Measurements from ENCODE around the gene BCL11B.

GRCh38 chr14:99183716-99184115 is 88.3 kb downstream of the BCL11B start:
- TF ChIP-seq, protein P1, sequence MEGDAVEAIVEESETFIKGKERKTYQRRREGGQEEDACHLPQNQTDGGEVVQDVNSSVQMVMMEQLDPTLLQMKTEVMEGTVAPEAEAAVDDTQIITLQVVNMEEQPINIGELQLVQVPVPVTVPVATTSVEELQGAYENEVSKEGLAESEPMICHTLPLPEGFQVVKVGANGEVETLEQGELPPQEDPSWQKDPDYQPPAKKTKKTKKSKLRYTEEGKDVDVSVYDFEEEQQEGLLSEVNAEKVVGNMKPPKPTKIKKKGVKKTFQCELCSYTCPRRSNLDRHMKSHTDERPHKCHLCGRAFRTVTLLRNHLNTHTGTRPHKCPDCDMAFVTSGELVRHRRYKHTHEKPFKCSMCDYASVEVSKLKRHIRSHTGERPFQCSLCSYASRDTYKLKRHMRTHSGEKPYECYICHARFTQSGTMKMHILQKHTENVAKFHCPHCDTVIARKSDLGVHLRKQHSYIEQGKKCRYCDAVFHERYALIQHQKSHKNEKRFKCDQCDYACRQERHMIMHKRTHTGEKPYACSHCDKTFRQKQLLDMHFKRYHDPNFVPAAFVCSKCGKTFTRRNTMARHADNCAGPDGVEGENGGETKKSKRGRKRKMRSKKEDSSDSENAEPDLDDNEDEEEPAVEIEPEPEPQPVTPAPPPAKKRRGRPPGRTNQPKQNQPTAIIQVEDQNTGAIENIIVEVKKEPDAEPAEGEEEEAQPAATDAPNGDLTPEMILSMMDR (IDR thresholded peaks at IDR 0.05; ENCODE audit: low read depth, low read length, missing input control) = no peak
- TF ChIP-seq, protein P2, sequence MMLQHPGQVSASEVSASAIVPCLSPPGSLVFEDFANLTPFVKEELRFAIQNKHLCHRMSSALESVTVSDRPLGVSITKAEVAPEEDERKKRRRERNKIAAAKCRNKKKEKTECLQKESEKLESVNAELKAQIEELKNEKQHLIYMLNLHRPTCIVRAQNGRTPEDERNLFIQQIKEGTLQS (IDR thresholded peaks at IDR 0.05) = no peak
- TF ChIP-seq FOXA1 (IDR thresholded peaks at IDR 0.05) (no peak), REST (IDR thresholded peaks at IDR 0.05) (no peak), EGR1 (IDR thresholded peaks at IDR 0.05; ENCODE audit: low read depth in 2 of 2) (no peak)
- TF ChIP-seq, protein P3, sequence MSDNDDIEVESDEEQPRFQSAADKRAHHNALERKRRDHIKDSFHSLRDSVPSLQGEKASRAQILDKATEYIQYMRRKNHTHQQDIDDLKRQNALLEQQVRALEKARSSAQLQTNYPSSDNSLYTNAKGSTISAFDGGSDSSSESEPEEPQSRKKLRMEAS (IDR thresholded peaks at IDR 0.05) = no peak

All from liver (tissue), 3 donors.